Measurements from ENCODE around the gene PCA3.

Gene PCA3

GRCh38 chr9:76761448-76761847 lies 2.8 kb upstream of the PCA3 start:
- H3K36me3 ChIP-seq (ENCODE audit: control insufficient read depth, insufficient read depth, low read length), result peaks cover 5% of the 10 kb centered on the region
- no peak overlapping the region for H3K9ac ChIP-seq (ENCODE audit: low read length)
- no peaks in the 10 kb centered on the region for H3K27me3 ChIP-seq (ENCODE audit: control insufficient read depth, insufficient read depth, low read length)
- no peak overlapping the region for H3K27ac ChIP-seq (ENCODE audit: low read depth, low read length)
- H3K4me3 ChIP-seq (ENCODE audit: low read length), result no peak overlapping the region
- H3K4me1 ChIP-seq (ENCODE audit: control insufficient read depth, insufficient read depth, low read length), result no peaks in the 10 kb centered on the region

- H3K9ac ChIP-seq (ENCODE audit: low read length), result no peak overlapping the region
- no peaks in the 10 kb centered on the region for H3K4me1 ChIP-seq (ENCODE audit: control insufficient read depth, insufficient read depth, low read length)
- H3K36me3 ChIP-seq (ENCODE audit: control insufficient read depth, insufficient read depth, low read length), result peaks cover 5% of the 10 kb centered on the region
Measured at GRCh38 chr9:76766126-76766525, 1.9 kb downstream of the PCA3 start.

GRCh38 chr9:76772686-76773445 lies 8.6 kb downstream of the PCA3 start:
- no peak overlapping the region for H3K27ac ChIP-seq (ENCODE audit: low read depth, low read length)
- no peaks in the 10 kb centered on the region for H3K36me3 ChIP-seq (ENCODE audit: control insufficient read depth, insufficient read depth, low read length)
- no peak overlapping the region for H3K4me3 ChIP-seq (ENCODE audit: low read length)
- H3K4me1 ChIP-seq (ENCODE audit: control insufficient read depth, insufficient read depth, low read length), result no peaks in the 10 kb centered on the region
- no peaks in the 10 kb centered on the region for H3K27me3 ChIP-seq (ENCODE audit: control insufficient read depth, insufficient read depth, low read length)
- H3K9ac ChIP-seq (ENCODE audit: low read length), result no peak overlapping the region

More at GRCh38 chr9:76766126-76766525, 1.9 kb downstream of the PCA3 start:
- Histone ChIP-seq H3K4me3 (ENCODE audit: low read length) (no peak overlapping the region), H3K27ac (ENCODE audit: low read depth, low read length) (no peak overlapping the region), H3K27me3 (ENCODE audit: control insufficient read depth, insufficient read depth, low read length) (no peaks in the 10 kb centered on the region)

GRCh38 chr9:76784881-76785280 lies 20.6 kb downstream of the PCA3 start:
- Histone ChIP-seq H3K9ac (ENCODE audit: low read length) (no peak overlapping the region), H3K4me1 (ENCODE audit: control insufficient read depth, insufficient read depth, low read length) (no peaks in the 10 kb centered on the region), H3K27me3 (ENCODE audit: control insufficient read depth, insufficient read depth, low read length) (no peaks in the 10 kb centered on the region), H3K36me3 (ENCODE audit: control insufficient read depth, insufficient read depth, low read length) (no peaks in the 10 kb centered on the region), H3K4me3 (ENCODE audit: low read length) (no peak overlapping the region), H3K27ac (ENCODE audit: low read depth, low read length) (no peak overlapping the region)

- Histone ChIP-seq H3K4me3 (ENCODE audit: low read length) (no peak overlapping the region), H3K27ac (ENCODE audit: low read depth, low read length) (no peak overlapping the region), H3K4me1 (ENCODE audit: control insufficient read depth, insufficient read depth, low read length) (no peaks in the 10 kb centered on the region), H3K36me3 (ENCODE audit: control insufficient read depth, insufficient read depth, low read length) (no peaks in the 10 kb centered on the region), H3K27me3 (ENCODE audit: control insufficient read depth, insufficient read depth, low read length) (no peaks in the 10 kb centered on the region), H3K9ac (ENCODE audit: low read length) (no peak overlapping the region)
Measured at GRCh38 chr9:76785501-76785900, 21.3 kb downstream of the PCA3 start.

- Histone ChIP-seq H3K4me1 (ENCODE audit: control insufficient read depth, insufficient read depth, low read length) (no peaks in the 10 kb centered on the region), H3K36me3 (ENCODE audit: control insufficient read depth, insufficient read depth, low read length) (no peaks in the 10 kb centered on the region), H3K27me3 (ENCODE audit: control insufficient read depth, insufficient read depth, low read length) (no peaks in the 10 kb centered on the region), H3K27ac (ENCODE audit: low read depth, low read length) (no peak overlapping the region), H3K9ac (ENCODE audit: low read length) (no peak overlapping the region), H3K4me3 (ENCODE audit: low read length) (no peak overlapping the region)
Measured at GRCh38 chr9:76787677-76788076, 23.4 kb downstream of the PCA3 start.

GRCh38 chr9:76789840-76790239 lies 25.6 kb downstream of the PCA3 start:
- H3K27me3 ChIP-seq (ENCODE audit: control insufficient read depth, insufficient read depth, low read length), result no peaks in the 10 kb centered on the region
- H3K36me3 ChIP-seq (ENCODE audit: control insufficient read depth, insufficient read depth, low read length), result no peaks in the 10 kb centered on the region
- H3K27ac ChIP-seq (ENCODE audit: low read depth, low read length), result no peak overlapping the region
- H3K4me1 ChIP-seq (ENCODE audit: control insufficient read depth, insufficient read depth, low read length), result no peaks in the 10 kb centered on the region
- H3K4me3 ChIP-seq (ENCODE audit: low read length), result no peak overlapping the region
- no peak overlapping the region for H3K9ac ChIP-seq (ENCODE audit: low read length)

- Histone ChIP-seq H3K27me3 (ENCODE audit: control insufficient read depth, insufficient read depth, low read length) (no peaks in the 10 kb centered on the region), H3K36me3 (ENCODE audit: control insufficient read depth, insufficient read depth, low read length) (no peaks in the 10 kb centered on the region), H3K4me3 (ENCODE audit: low read length) (no peak overlapping the region), H3K27ac (ENCODE audit: low read depth, low read length) (no peak overlapping the region), H3K9ac (ENCODE audit: low read length) (no peak overlapping the region), H3K4me1 (ENCODE audit: control insufficient read depth, insufficient read depth, low read length) (no peaks in the 10 kb centered on the region)
Measured at GRCh38 chr9:76793784-76794431, 29.7 kb downstream of the PCA3 start.

GRCh38 chr9:76796296-76796695 lies 32.1 kb downstream of the PCA3 start:
- Histone ChIP-seq H3K4me3 (ENCODE audit: low read length) (no peak overlapping the region), H3K27ac (ENCODE audit: low read depth, low read length) (no peak overlapping the region), H3K4me1 (ENCODE audit: control insufficient read depth, insufficient read depth, low read length) (no peaks in the 10 kb centered on the region), H3K9ac (ENCODE audit: low read length) (no peak overlapping the region), H3K27me3 (ENCODE audit: control insufficient read depth, insufficient read depth, low read length) (no peaks in the 10 kb centered on the region), H3K36me3 (ENCODE audit: control insufficient read depth, insufficient read depth, low read length) (no peaks in the 10 kb centered on the region)

- Histone ChIP-seq H3K9ac (ENCODE audit: low read length) (no peak overlapping the region), H3K27ac (ENCODE audit: low read depth, low read length) (no peak overlapping the region), H3K4me3 (ENCODE audit: low read length) (no peak overlapping the region), H3K36me3 (ENCODE audit: control insufficient read depth, insufficient read depth, low read length) (no peaks in the 10 kb centered on the region), H3K4me1 (ENCODE audit: control insufficient read depth, insufficient read depth, low read length) (no peaks in the 10 kb centered on the region), H3K27me3 (ENCODE audit: control insufficient read depth, insufficient read depth, low read length) (no peaks in the 10 kb centered on the region)
Measured at GRCh38 chr9:76798527-76798926, 34.3 kb downstream of the PCA3 start.

- H3K4me1 ChIP-seq (ENCODE audit: control insufficient read depth, insufficient read depth, low read length), result no peaks in the 10 kb centered on the region
- no peak overlapping the region for H3K4me3 ChIP-seq (ENCODE audit: low read length)
- H3K36me3 ChIP-seq (ENCODE audit: control insufficient read depth, insufficient read depth, low read length), result no peaks in the 10 kb centered on the region
- H3K9ac ChIP-seq (ENCODE audit: low read length), result no peak overlapping the region
- no peaks in the 10 kb centered on the region for H3K27me3 ChIP-seq (ENCODE audit: control insufficient read depth, insufficient read depth, low read length)
- H3K27ac ChIP-seq (ENCODE audit: low read depth, low read length), result no peak overlapping the region
Measured at GRCh38 chr9:76799473-76799872, 35.2 kb downstream of the PCA3 start.

- H3K4me1 ChIP-seq (ENCODE audit: control insufficient read depth, insufficient read depth, low read length), result no peaks in the 10 kb centered on the region
Measured at GRCh38 chr9:76800901-76801300, 36.7 kb downstream of the PCA3 start.

GRCh38 chr9:76803083-76803482 lies 38.8 kb downstream of the PCA3 start:
- Histone ChIP-seq H3K4me1 (ENCODE audit: control insufficient read depth, insufficient read depth, low read length) (no peaks in the 10 kb centered on the region), H3K27ac (ENCODE audit: low read depth, low read length) (no peak overlapping the region), H3K9ac (ENCODE audit: low read length) (no peak overlapping the region), H3K36me3 (ENCODE audit: control insufficient read depth, insufficient read depth, low read length) (no peaks in the 10 kb centered on the region), H3K27me3 (ENCODE audit: control insufficient read depth, insufficient read depth, low read length) (no peaks in the 10 kb centered on the region), H3K4me3 (ENCODE audit: low read length) (no peak overlapping the region)

More at GRCh38 chr9:76800901-76801300, 36.7 kb downstream of the PCA3 start:
- no peak overlapping the region for H3K27ac ChIP-seq (ENCODE audit: low read depth, low read length)
- H3K27me3 ChIP-seq (ENCODE audit: control insufficient read depth, insufficient read depth, low read length), result no peaks in the 10 kb centered on the region
- H3K4me3 ChIP-seq (ENCODE audit: low read length), result no peak overlapping the region
- no peak overlapping the region for H3K9ac ChIP-seq (ENCODE audit: low read length)
- H3K36me3 ChIP-seq (ENCODE audit: control insufficient read depth, insufficient read depth, low read length), result no peaks in the 10 kb centered on the region
